ENCODE measurements around the gene MYBPC3.

DNA sequence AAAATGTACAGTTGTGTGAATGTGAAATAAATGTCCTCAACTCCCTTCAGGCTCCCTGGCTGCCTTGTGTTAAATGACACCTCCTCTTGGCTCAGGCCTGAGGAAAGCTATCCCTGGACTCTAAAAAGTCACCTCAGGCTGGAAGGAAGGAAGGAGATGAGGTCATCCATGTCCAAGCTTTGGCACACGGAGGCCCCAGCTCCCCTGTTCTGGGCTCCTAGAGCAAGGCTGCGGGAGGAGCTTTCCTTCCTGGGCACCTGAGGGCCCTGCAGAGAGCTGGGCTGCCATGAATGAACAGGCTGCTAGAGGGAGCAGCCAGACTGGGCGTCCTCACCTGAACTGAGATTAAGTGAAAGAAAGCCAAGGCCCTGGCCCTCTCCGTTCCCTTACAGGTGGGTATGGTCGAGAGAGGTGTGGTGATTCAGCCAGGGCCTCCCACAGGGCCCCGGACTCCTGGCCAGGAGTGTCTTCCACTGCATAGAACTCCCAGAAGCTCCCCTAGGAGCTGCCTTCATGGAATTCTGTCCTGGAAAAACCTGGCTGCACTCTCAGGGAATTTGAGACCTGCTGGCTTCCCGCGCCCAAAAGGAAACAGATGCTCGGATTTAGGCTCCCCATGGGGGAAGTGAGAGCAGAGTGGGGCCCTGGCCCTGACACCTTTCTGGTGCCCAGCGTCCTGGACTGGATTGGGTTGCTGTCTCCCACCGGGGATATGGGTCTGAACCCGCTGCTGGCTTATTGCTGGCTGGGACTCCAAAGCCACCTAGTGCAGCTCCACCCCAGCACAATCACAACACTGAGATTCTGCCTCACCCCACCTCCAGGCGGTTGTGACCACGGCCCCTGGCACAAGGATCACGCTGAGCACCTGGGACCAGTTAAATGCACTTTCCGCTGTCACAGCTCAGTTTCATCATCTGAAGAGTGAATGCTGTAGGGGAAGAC, 22.2 kb downstream of the MYBPC3 start:
- TF ChIP-seq JUNB (IDR thresholded peaks at IDR 0.05; ENCODE audit: unreplicated experiment) (no peak), CTCF (conservative IDR thresholded peaks at IDR 0.05; ENCODE audit: low read depth in 2 of 2) (peak in 1 of 2 experiments; percentile 28; a peak in 2 of 4 replicates), EZH2phosphoT487 (IDR thresholded peaks at IDR 0.05; ENCODE audit: unreplicated experiment) (no peak), EZH2 (IDR thresholded peaks at IDR 0.05; ENCODE audit: low read depth, unreplicated experiment) (no peak), POLR2AphosphoS5 (IDR thresholded peaks at IDR 0.05; ENCODE audit: low read depth) (no peak), ZNF331 (CRISPR knock-in tag; IDR thresholded peaks at IDR 0.05; ENCODE audit: low read depth) (no peak), CREB1 (CRISPR knock-in tag; IDR thresholded peaks at IDR 0.05; ENCODE audit: low read depth) (no peak)
- TF ChIP-seq, protein P1, sequence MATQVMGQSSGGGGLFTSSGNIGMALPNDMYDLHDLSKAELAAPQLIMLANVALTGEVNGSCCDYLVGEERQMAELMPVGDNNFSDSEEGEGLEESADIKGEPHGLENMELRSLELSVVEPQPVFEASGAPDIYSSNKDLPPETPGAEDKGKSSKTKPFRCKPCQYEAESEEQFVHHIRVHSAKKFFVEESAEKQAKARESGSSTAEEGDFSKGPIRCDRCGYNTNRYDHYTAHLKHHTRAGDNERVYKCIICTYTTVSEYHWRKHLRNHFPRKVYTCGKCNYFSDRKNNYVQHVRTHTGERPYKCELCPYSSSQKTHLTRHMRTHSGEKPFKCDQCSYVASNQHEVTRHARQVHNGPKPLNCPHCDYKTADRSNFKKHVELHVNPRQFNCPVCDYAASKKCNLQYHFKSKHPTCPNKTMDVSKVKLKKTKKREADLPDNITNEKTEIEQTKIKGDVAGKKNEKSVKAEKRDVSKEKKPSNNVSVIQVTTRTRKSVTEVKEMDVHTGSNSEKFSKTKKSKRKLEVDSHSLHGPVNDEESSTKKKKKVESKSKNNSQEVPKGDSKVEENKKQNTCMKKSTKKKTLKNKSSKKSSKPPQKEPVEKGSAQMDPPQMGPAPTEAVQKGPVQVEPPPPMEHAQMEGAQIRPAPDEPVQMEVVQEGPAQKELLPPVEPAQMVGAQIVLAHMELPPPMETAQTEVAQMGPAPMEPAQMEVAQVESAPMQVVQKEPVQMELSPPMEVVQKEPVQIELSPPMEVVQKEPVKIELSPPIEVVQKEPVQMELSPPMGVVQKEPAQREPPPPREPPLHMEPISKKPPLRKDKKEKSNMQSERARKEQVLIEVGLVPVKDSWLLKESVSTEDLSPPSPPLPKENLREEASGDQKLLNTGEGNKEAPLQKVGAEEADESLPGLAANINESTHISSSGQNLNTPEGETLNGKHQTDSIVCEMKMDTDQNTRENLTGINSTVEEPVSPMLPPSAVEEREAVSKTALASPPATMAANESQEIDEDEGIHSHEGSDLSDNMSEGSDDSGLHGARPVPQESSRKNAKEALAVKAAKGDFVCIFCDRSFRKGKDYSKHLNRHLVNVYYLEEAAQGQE (IDR thresholded peaks at IDR 0.05; ENCODE audit: unreplicated experiment), result no peak
- TF ChIP-seq, protein P2, sequence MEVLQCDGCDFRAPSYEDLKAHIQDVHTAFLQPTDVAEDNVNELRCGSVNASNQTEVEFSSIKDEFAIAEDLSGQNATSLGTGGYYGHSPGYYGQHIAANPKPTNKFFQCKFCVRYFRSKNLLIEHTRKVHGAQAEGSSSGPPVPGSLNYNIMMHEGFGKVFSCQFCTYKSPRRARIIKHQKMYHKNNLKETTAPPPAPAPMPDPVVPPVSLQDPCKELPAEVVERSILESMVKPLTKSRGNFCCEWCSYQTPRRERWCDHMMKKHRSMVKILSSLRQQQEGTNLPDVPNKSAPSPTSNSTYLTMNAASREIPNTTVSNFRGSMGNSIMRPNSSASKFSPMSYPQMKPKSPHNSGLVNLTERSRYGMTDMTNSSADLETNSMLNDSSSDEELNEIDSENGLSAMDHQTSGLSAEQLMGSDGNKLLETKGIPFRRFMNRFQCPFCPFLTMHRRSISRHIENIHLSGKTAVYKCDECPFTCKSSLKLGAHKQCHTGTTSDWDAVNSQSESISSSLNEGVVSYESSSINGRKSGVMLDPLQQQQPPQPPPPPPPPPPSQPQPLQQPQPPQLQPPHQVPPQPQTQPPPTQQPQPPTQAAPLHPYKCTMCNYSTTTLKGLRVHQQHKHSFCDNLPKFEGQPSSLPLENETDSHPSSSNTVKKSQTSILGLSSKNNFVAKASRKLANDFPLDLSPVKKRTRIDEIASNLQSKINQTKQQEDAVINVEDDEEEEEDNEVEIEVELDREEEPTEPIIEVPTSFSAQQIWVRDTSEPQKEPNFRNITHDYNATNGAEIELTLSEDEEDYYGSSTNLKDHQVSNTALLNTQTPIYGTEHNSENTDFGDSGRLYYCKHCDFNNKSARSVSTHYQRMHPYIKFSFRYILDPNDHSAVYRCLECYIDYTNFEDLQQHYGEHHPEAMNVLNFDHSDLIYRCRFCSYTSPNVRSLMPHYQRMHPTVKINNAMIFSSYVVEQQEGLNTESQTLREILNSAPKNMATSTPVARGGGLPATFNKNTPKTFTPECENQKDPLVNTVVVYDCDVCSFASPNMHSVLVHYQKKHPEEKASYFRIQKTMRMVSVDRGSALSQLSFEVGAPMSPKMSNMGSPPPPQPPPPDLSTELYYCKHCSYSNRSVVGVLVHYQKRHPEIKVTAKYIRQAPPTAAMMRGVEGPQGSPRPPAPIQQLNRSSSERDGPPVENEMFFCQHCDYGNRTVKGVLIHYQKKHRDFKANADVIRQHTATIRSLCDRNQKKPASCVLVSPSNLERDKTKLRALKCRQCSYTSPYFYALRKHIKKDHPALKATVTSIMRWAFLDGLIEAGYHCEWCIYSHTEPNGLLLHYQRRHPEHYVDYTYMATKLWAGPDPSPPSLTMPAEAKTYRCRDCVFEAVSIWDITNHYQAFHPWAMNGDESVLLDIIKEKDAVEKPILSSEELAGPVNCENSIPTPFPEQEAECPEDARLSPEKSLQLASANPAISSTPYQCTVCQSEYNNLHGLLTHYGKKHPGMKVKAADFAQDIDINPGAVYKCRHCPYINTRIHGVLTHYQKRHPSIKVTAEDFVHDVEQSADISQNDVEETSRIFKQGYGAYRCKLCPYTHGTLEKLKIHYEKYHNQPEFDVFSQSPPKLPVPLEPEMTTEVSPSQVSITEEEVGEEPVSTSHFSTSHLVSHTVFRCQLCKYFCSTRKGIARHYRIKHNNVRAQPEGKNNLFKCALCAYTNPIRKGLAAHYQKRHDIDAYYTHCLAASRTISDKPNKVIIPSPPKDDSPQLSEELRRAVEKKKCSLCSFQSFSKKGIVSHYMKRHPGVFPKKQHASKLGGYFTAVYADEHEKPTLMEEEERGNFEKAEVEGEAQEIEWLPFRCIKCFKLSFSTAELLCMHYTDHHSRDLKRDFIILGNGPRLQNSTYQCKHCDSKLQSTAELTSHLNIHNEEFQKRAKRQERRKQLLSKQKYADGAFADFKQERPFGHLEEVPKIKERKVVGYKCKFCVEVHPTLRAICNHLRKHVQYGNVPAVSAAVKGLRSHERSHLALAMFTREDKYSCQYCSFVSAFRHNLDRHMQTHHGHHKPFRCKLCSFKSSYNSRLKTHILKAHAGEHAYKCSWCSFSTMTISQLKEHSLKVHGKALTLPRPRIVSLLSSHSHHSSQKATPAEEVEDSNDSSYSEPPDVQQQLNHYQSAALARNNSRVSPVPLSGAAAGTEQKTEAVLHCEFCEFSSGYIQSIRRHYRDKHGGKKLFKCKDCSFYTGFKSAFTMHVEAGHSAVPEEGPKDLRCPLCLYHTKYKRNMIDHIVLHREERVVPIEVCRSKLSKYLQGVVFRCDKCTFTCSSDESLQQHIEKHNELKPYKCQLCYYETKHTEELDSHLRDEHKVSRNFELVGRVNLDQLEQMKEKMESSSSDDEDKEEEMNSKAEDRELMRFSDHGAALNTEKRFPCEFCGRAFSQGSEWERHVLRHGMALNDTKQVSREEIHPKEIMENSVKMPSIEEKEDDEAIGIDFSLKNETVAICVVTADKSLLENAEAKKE (CRISPR knock-in tag; IDR thresholded peaks at IDR 0.05), result no peak

Measured in GM23338 (cell line).